GM12878 (cell line): ENCODE results near the gene CD300LG. TPM values are rescaled to one million over a fixed set of nuclear protein-coding genes. Genes with fewer than 3 reads are reported as not detected.

Source experiments
- ATAC-seq: fragments of 200-7000 bp; cut with Tn5 transposase; 3 replicates; pipeline ENCODE4 v1.9.1; 2020; ENCODE audit warnings: mild to moderate bottlenecking, moderate library complexity
- BruUV-seq: library from RNA; stranded (reverse); fragments of 400-500 nt; replicated peaks from 2 replicates; lab custom pipeline; 2021; lab: Mats Ljungman, UMichigan
- CTCF ChIA-PET: fragments of 300-600 bp; sonication (Branson Sonifier 250); formaldehyde crosslinking; extraction: SDS; loops from one replicate; lab custom pipeline; 2021; ENCODE audit warnings: inconsistent platforms; lab: Yijun Ruan, JAX
- POLR2A ChIA-PET: fragments of 350-600 bp; formaldehyde crosslinking; extraction: SDS; loops from one replicate; lab custom pipeline; 2021; ENCODE audit warnings: inconsistent platforms; lab: Charles Lee
- RAD21 ChIA-PET: fragments of 300-600 bp; sonication (Branson Sonifier 250); formaldehyde crosslinking; loops from one replicate; lab custom pipeline; 2023; ENCODE audit warnings: antibody characterized with exemption; ENCODE audit not compliant: unreplicated experiment; lab: Charles Lee
- SMC1A ChIA-PET: fragments of 300-600 bp; sonication (Branson Sonifier 250); formaldehyde crosslinking; loops from one replicate; lab custom pipeline; 2023; ENCODE audit not compliant: unreplicated experiment, uncharacterized antibody; lab: Charles Lee
- DNase-seq: peaks from one replicate; pipeline ENCODE4 v3.0.0-alpha.2; 2011; ENCODE audit warnings: low read depth, low spot score
- FAIRE-seq: peaks from 3 replicates; lab custom pipeline; 2011; peaks lifted over from hg19 to GRCh38; lab: Jason Lieb, UNC
- H2AFZ ChIP-seq: 2 replicates; pipeline ENCODE4 v1.6.0; 2011; ENCODE audit warnings: low read depth, low read length, control low read depth; ENCODE audit not compliant: control insufficient read depth
- H3K27ac ChIP-seq: 2 replicates; pipeline ENCODE4 v1.5.1; 2011; ENCODE audit warnings: control low read depth; ENCODE audit not compliant: control insufficient read depth, insufficient read depth
- H3K27me3 ChIP-seq, 2 experiments: replicated peaks in 1 of 2; 2 replicates each; pipeline versions ENCODE4 v1.6.0 to v1.6.1; 2011; ENCODE audit warnings: low read length in 1 of 2; ENCODE audit not compliant: control insufficient read depth in 2 of 2, insufficient read depth in 2 of 2
- H3K36me3 ChIP-seq, 2 experiments: 2 replicates each; pipeline ENCODE4 v1.5.1; 2011; ENCODE audit warnings: low read length in 1 of 2; ENCODE audit not compliant: control insufficient read depth in 2 of 2, insufficient read depth in 2 of 2
- H3K4me1 ChIP-seq: 2 replicates; pipeline ENCODE4 v1.6.1; 2011; ENCODE audit warnings: mild to moderate bottlenecking, low read length, moderate library complexity, mixed read lengths; ENCODE audit not compliant: control insufficient read depth, insufficient read depth
- H3K4me2 ChIP-seq: 2 replicates; pipeline ENCODE4 v1.6.0; 2011; ENCODE audit warnings: control low read depth; ENCODE audit not compliant: control insufficient read depth, insufficient read depth
- H3K4me3 ChIP-seq: fragments of 200-600 bp; sonication (generic); 2 replicates; pipeline ENCODE4 v1.5.1; 2016
- H3K79me2 ChIP-seq: 2 replicates; pipeline ENCODE4 v1.6.0; 2011; ENCODE audit warnings: low read length; ENCODE audit not compliant: control insufficient read depth, insufficient read depth
- H3K9ac ChIP-seq: 2 replicates; pipeline ENCODE4 v1.8.0; 2011; ENCODE audit warnings: low read length, control low read depth, mixed read lengths; ENCODE audit not compliant: control insufficient read depth, insufficient read depth
- H3K9me3 ChIP-seq: replicated peaks from 3 replicates; pipeline ENCODE4 v1.5.1; 2011; ENCODE audit warnings: mild to moderate bottlenecking, low read length; ENCODE audit not compliant: control insufficient read depth, insufficient read depth
- H4K20me1 ChIP-seq: 2 replicates; pipeline ENCODE4 v1.6.0; 2011; ENCODE audit not compliant: control insufficient read depth, insufficient read depth
- MEF2A ChIP-seq: IDR thresholded peaks from 2 replicates; pipeline ENCODE4 v1.6.1; 2011; ENCODE audit warnings: low read depth, mild to moderate bottlenecking, low read length, moderate library complexity; ENCODE audit not compliant: insufficient read depth
- MXI1 ChIP-seq: fragments of 150-350 bp; IDR thresholded peaks from 2 replicates; pipeline ENCODE4 v1.6.1; 2011; ENCODE audit warnings: low read depth, mild to moderate bottlenecking, inconsistent platforms, low read length, improper control_type of control experiment
- PAX5 ChIP-seq: IDR thresholded peaks from 2 replicates; pipeline ENCODE4 v1.6.1; 2011; ENCODE audit warnings: low read depth, low read length, borderline replicate concordance
- PAX8 ChIP-seq: fragments of 450-650 bp; IDR thresholded peaks from 2 replicates; pipeline ENCODE4 v1.6.1; 2017; ENCODE audit warnings: mild to moderate bottlenecking, moderate library complexity
- RBBP5 ChIP-seq: fragments of 200-600 bp; sonication (generic); conservative IDR thresholded peaks from 2 replicates; pipeline ENCODE4 v1.6.1; 2016
- SMAD5 ChIP-seq: IDR thresholded peaks from 2 replicates; pipeline ENCODE4 v1.6.1; 2016; ENCODE audit warnings: antibody characterized with exemption, low read depth
- STAT1 ChIP-seq: fragments of 450-650 bp; conservative IDR thresholded peaks from 2 replicates; pipeline ENCODE4 v1.6.1; 2014; ENCODE audit warnings: antibody characterized with exemption, mild to moderate bottlenecking
- SUZ12 ChIP-seq: fragments of 200-600 bp; sonication (generic); IDR thresholded peaks from one replicate; pipeline ENCODE4 v1.6.1; 2018; ENCODE audit warnings: antibody characterized with exemption, mild to moderate bottlenecking; ENCODE audit not compliant: unreplicated experiment
- TCF7 ChIP-seq: IDR thresholded peaks from 2 replicates; pipeline ENCODE4 v1.6.1; 2014; ENCODE audit warnings: antibody characterized with exemption, borderline replicate concordance
- WRNIP1 ChIP-seq: IDR thresholded peaks from 2 replicates; pipeline ENCODE4 v1.6.1; 2011; ENCODE audit warnings: low read depth, low read length, improper control_type of control experiment, borderline replicate concordance
- WGBS: methylation state at CpG from one replicate; pipeline ENCODE4 v1.1.6; 2016; ENCODE audit warnings: low lambda C conversion rate; ENCODE audit not compliant: insufficient replicate concordance, insufficient coverage; ENCODE audit errors: missing lambda C conversion rate; 5-methylcytosine and 5-hydroxymethylcytosine counted together
- in situ Hi-C: fragments of 300-500 bp; cut with MboI; formaldehyde crosslinking; loops from 9 replicates; pipeline ENCODE4 v1.14.3; 2018; ENCODE audit warnings: mixed read lengths
- intact Hi-C: fragments of 100-400 bp; cut with micrococcal nuclease; formaldehyde crosslinking; loops from one replicate; pipeline ENCODE4 v1.14.2; 2022; ENCODE audit not compliant: unreplicated experiment
- polyA plus RNA-seq, 11 experiments: library from polyadenylated mRNA; depleted of rRNA in 4 of 11; unstranded in 6 of 11; stranded (reverse) in 5 of 11; fragments of >200 nt; fragmentation: Nextera tagmentation in 4 of 11; fragmentation: Illumina TruSeq in 1 of 11; extraction: Ambion mirVana in 4 of 11; extraction: Trizol in 1 of 11; gene quantifications; 1 replicate in 1 of 11; 2 replicates in 10 of 11; pipeline versions ENCODE4 v1.2.1 to v1.2.3, GENCODE V29; 2011 to 2016; ENCODE audit warnings: inconsistent platforms in 2 of 11, missing spikeins in 2 of 11, low read depth in 1 of 11
- total RNA-seq, 4 experiments: library from RNA; depleted of rRNA in 3 of 4; stranded (reverse); fragments of >200 nt in 3 of 4; fragmentation: Illumina TruSeq in 1 of 4; extraction: Trizol in 1 of 4; gene quantifications; 2 replicates each; pipeline versions ENCODE4 v1.2.1 to v1.2.3, GENCODE V29; 2013 to 2021

The CD300LG gene
- total and polyA plus RNA-seq, 10 of the 15 experiments (the other 5 are each of a cell fraction or from before 2014, with no cell fraction given): not detected

DNA sequence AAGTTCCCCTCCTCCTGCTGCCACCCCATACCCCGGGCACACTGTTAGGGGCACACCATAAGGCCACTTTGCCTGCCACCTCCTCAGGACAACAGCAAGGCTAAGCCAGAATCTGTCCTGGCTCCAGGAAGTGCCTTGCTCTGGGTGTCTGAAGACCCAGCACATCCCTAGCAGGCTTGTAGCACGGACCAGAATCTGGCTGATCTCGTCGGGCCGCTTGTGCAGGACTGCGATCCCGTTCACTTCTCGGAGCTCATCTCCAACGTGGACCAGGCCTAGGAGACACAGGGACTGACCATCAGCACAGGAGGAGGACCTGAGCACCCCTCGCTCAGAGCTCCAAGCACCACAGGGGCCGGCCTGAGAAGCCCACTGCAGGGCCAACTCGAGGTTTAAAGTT is 21.4 kb upstream of the CD300LG start:
- Histone ChIP-seq H3K4me2 (no peak overlapping the region), H2AFZ (no peak overlapping the region), H3K4me3 (no peak overlapping the region), H3K79me2 (no peaks in the 10 kb centered on the region), H3K36me3 (no peaks in the 10 kb centered on the region), H3K27me3 (no peaks in the 10 kb centered on the region; a peak in 1 of 4 replicates), H4K20me1 (no peaks in the 10 kb centered on the region), H3K9ac (no peak overlapping the region)
- RAD21 ChIA-PET: no interaction called here
- TF ChIP-seq SMAD5 (no peak), WRNIP1 (no peak), MXI1 (no peak), PAX5 (no peak), MEF2A (no peak), SUZ12 (no peak), TCF7 (no peak), PAX8 (no peak), STAT1 (no peak)
- TF ChIP-seq, all 136 proteins: peak for 0
- no TSS peak for BruUV-seq
- Histone ChIP-seq H3K4me1 (no peaks in the 10 kb centered on the region), H3K9me3 (no peaks in the 10 kb centered on the region), H3K27ac (no peak overlapping the region)
- intact Hi-C loops: no loop called here
- no peak for DNase-seq
- SMC1A ChIA-PET: no interaction called here
- POLR2A ChIA-PET: no interaction called here
- FAIRE-seq: no peak
- WGBS: 39% methylated on average over 12 of the region's 12 CpGs
- ATAC-seq: no peak
- in situ Hi-C loops: no loop called here
- CTCF ChIA-PET: interaction anchor here (1.9 kb wide), 1 partner anchor 21 kb away, joined by 4 read pairs; no protein-coding TSS in a partner anchor

DNA sequence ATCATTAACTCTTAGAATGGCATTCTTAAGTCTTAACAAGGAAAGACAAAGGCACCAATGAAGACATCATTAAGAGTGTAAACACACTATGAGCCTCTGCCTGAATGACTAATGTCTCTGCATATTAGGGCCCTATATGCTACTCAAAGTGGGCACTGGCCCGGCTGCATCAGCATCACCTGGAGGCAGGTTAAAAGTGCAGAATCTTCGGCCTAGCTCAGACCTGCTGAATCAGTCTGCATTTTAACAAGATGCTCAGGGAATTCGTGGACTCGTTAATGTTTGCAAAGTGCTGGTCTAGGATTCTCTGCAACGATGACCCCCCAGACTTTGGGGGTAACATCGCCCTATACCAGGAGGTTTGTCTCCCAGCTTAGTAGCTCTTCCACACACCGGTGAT is 20.8 kb upstream of the CD300LG start:
- Histone ChIP-seq H3K9ac (no peak overlapping the region), H3K4me2 (no peak overlapping the region), H3K27me3 (peaks cover 0 to 2% of the 10 kb centered on the region in 2 experiments; a peak in 2 of 4 replicates), H3K9me3 (no peaks in the 10 kb centered on the region), H3K36me3 (no peaks in the 10 kb centered on the region), H2AFZ (no peak overlapping the region), H3K27ac (no peak overlapping the region), H3K4me1 (no peaks in the 10 kb centered on the region), H4K20me1 (no peaks in the 10 kb centered on the region), H3K79me2 (no peaks in the 10 kb centered on the region), H3K4me3 (no peak overlapping the region)
- CTCF ChIA-PET: interaction anchor here (1.9 kb wide), 1 partner anchor 20 kb away, joined by 4 read pairs; no protein-coding TSS in a partner anchor
- TF ChIP-seq RBBP5: no peak
- 30% methylated on average over 7 of the region's 7 CpGs for WGBS
- intact Hi-C loops: no loop called here
- FAIRE-seq (no peak), DNase-seq (no peak), ATAC-seq (no peak)
- in situ Hi-C loops: no loop called here
- BruUV-seq: no TSS peak
- RAD21 ChIA-PET: no interaction called here
- SMC1A ChIA-PET: interaction anchor here (0.7 kb wide), 1 partner anchor 14 kb away, joined by 3 read pairs; no protein-coding TSS in a partner anchor
- POLR2A ChIA-PET: no interaction called here
